Fibroblast of lung (primary cell): Measurements from ENCODE around the gene LRP5. TPM values are rescaled to one million over a fixed set of nuclear protein-coding genes. Genes with fewer than 3 reads are reported as not detected.

Source experiments
- DNase-seq, 2 donors: peaks; one replicate each; pipeline versions ENCODE4 v3.0.0 to v3.0.0-alpha.2; 2010; ENCODE audit warnings: low read depth in 2 of 2
- H2AFZ ChIP-seq: 2 replicates; pipeline ENCODE4 v1.5.1; 2012; ENCODE audit warnings: low read length, control low read depth, inconsistent platforms
- H3K27ac ChIP-seq: 2 replicates; pipeline ENCODE4 v1.5.1; 2011; ENCODE audit warnings: low read length, control low read depth; ENCODE audit not compliant: insufficient read depth
- H3K27me3 ChIP-seq: 2 replicates; pipeline ENCODE4 v1.5.1; 2011; ENCODE audit warnings: mild to moderate bottlenecking, low read length; ENCODE audit not compliant: control insufficient read depth, insufficient read depth
- H3K36me3 ChIP-seq: 2 replicates; pipeline ENCODE4 v1.5.1; 2011; ENCODE audit warnings: low read length; ENCODE audit not compliant: control insufficient read depth, insufficient read depth
- H3K4me1 ChIP-seq: 2 replicates; pipeline ENCODE4 v1.5.1; 2011; ENCODE audit warnings: low read length; ENCODE audit not compliant: control insufficient read depth, insufficient read depth; ENCODE audit errors: extremely low read depth
- H3K4me2 ChIP-seq: 2 replicates; pipeline ENCODE4 v1.5.1; 2011; ENCODE audit warnings: low read length, control low read depth; ENCODE audit not compliant: insufficient read depth; ENCODE audit errors: extremely low read depth
- H3K4me3 ChIP-seq, 4 experiments: fragments of 200-600 bp in 1 of 4; sonication (generic) in 1 of 4; replicated peaks in 1 of 4; 2 replicates each; pipeline ENCODE4 v1.5.1; 2011 to 2016; ENCODE audit warnings: low read length in 4 of 4, low read depth in 3 of 4, mild to moderate bottlenecking in 3 of 4, control low read depth in 2 of 4, inconsistent platforms in 1 of 4, mixed read lengths in 1 of 4; ENCODE audit not compliant: insufficient read depth in 1 of 4; ENCODE audit errors: control extremely low read depth in 1 of 4
- H3K79me2 ChIP-seq: 2 replicates; pipeline ENCODE4 v1.5.1; 2012; ENCODE audit warnings: mild to moderate bottlenecking, low read length, inconsistent platforms; ENCODE audit not compliant: control insufficient read depth, insufficient read depth
- H3K9ac ChIP-seq: 2 replicates; pipeline ENCODE4 v1.5.1; 2011; ENCODE audit warnings: mild to moderate bottlenecking, low read length, control low read depth; ENCODE audit not compliant: insufficient read depth
- H3K9me3 ChIP-seq: 2 replicates; pipeline ENCODE4 v1.5.1; 2012; ENCODE audit warnings: low read depth, low read length; ENCODE audit not compliant: control insufficient read depth, insufficient read depth
- H4K20me1 ChIP-seq: 2 replicates; pipeline ENCODE4 v1.5.1; 2011; ENCODE audit warnings: low read length; ENCODE audit not compliant: control insufficient read depth, insufficient read depth; ENCODE audit errors: extremely low read depth
- EZH2 ChIP-seq: IDR thresholded peaks from 2 replicates; pipeline ENCODE4 v1.5.1; 2012; ENCODE audit warnings: low read length, control low read depth, mild to moderate bottlenecking; ENCODE audit errors: missing control alignments
- polyA plus RNA-seq, 2 donors: library from polyadenylated mRNA; depleted of rRNA in 1 of 2; stranded (reverse) in 1 of 2; unstranded in 1 of 2; fragments of >200 nt; gene quantifications; 2 replicates each; pipeline ENCODE4 v1.2.1, GENCODE V29; 2011 to 2012; ENCODE audit warnings: missing spikeins in 1 of 2
- total RNA-seq: library from RNA; depleted of rRNA; stranded (reverse); fragments of >200 nt; gene quantifications from 2 replicates; pipeline ENCODE4 v1.2.1, GENCODE V29; 2014
- TF ChIP-seq, protein P1 (sequence below), 2 donors: IDR thresholded peaks in 1 of 2; conservative IDR thresholded peaks in 1 of 2; 1 replicate in 1 of 2; 2 replicates in 1 of 2; pipeline ENCODE4 v1.5.1; 2011 to 2012; ENCODE audit warnings: low read length in 2 of 2, control low read depth in 1 of 2, inconsistent platforms in 1 of 2, low read depth in 1 of 2, mild to moderate bottlenecking in 1 of 2

Gene LRP5
- total and polyA plus RNA-seq, 2 donors (not counting 1 experiment from before 2014, with no cell fraction given), result 3.8 to 22.0 TPM

DNA sequence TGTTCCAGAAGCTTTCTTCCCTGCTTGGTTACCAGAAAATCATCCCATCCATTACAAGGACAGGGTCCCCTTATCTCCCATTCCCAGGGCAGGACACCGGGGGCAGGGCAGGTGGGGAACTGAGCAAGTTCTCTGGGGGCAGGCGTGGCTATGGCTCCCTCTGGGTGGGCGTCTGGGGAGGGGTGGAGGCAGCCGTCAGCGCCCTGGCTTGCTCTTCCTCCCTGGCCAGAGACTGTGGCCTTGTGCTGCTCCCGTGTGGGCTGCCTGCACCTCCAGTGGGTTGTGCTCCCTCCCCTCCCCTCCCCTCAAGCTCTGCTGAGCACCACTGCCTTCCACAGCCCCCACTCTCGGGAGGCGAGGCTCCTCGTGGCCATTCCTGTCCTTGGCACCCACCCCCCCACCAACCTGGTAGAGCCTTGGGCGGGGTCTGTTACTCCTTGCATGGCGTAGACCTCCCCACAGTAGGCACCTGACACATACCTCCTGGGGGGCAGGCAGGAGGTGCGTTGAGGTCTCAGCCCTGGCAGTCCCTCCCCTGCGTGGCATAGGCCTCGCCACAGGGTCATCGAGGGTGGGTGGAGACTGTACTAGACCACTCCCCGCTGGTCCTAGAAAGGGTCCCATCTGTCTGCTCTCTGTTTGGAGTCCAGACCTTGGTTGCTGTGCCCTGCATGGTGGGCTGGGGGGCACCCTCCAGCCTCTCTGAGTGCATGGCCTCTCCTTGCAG lies 123.9 kb downstream of the LRP5 start:
- Histone ChIP-seq H3K4me2 (no peak overlapping the region), H4K20me1 (no peaks in the 10 kb centered on the region), H3K79me2 (no peaks in the 10 kb centered on the region), H3K9ac (no peak overlapping the region), H3K9me3 (no peaks in the 10 kb centered on the region), H3K27ac (no peak overlapping the region), H3K4me3 (no peak overlapping the region), H3K36me3 (no peaks in the 10 kb centered on the region), H3K27me3 (no peaks in the 10 kb centered on the region), H2AFZ (no peak overlapping the region), H3K4me1 (peaks cover 7% of the 10 kb centered on the region)
- TF ChIP-seq, protein P1, sequence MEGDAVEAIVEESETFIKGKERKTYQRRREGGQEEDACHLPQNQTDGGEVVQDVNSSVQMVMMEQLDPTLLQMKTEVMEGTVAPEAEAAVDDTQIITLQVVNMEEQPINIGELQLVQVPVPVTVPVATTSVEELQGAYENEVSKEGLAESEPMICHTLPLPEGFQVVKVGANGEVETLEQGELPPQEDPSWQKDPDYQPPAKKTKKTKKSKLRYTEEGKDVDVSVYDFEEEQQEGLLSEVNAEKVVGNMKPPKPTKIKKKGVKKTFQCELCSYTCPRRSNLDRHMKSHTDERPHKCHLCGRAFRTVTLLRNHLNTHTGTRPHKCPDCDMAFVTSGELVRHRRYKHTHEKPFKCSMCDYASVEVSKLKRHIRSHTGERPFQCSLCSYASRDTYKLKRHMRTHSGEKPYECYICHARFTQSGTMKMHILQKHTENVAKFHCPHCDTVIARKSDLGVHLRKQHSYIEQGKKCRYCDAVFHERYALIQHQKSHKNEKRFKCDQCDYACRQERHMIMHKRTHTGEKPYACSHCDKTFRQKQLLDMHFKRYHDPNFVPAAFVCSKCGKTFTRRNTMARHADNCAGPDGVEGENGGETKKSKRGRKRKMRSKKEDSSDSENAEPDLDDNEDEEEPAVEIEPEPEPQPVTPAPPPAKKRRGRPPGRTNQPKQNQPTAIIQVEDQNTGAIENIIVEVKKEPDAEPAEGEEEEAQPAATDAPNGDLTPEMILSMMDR (conservative IDR thresholded peaks at IDR 0.05 in 1 of 2, IDR thresholded peaks at IDR 0.05 in 1 of 2; ENCODE audit: low read depth in 1 of 2, low read length in 2 of 2), result no peak
- TF ChIP-seq EZH2, result no peak
- no peak for DNase-seq

DNA sequence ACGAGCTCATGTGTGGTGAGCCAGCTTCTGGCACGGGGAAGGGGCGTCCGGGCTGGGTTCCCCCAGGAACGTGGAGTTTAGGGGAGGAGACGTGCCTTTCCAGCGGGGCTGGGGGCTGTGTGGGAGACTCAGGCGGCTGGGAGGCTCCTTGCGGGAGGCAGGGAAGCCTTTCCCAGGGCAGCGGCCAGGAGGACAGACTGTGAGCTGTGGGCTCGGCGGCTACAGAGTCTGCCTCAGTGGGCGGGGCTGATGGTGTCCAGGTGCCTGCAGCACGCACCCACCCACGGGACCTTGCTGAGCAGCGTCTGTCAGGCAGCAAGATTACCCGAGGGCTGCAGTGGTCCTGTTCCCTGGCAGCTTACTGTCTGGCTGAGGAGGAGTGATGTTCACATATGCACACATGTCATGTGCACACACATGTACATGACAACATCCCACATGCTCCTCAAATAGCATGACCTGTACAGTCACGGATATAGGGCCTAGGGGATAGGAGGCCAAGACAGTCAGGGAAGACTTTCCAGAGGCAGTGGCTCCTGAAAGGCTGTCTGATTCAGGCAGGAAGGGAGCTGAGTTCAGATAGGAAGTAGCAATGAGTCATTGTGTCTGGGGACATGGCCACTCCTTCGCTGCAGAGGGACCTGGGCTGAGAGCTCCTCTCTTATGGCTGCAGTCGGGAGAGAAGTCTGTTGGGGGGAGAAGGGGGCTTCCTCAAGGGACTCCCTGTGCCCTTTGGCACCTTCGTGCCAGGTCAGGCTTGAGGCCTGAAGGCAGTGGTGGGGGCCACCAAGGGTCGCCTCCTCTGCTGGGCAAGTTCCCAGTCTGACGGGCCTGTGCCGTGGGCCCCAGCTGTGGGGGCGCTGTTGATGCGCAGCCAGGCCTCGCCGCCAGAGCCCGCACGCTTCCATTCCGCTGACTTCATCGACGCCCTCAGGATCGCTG lies 124.9 kb downstream of the LRP5 start:
- Histone ChIP-seq H3K9ac (no peak overlapping the region), H3K9me3 (no peaks in the 10 kb centered on the region), H3K36me3 (no peaks in the 10 kb centered on the region), H3K4me1 (peaks cover 7% of the 10 kb centered on the region), H3K27ac (peak overlapping the region; percentile 1), H3K4me3 (no peak overlapping the region), H2AFZ (no peak overlapping the region), H3K79me2 (no peaks in the 10 kb centered on the region), H3K4me2 (no peak overlapping the region), H3K27me3 (no peaks in the 10 kb centered on the region), H4K20me1 (no peaks in the 10 kb centered on the region)
- DNase-seq, result peak; percentile 44 to 76
- no peak for TF ChIP-seq EZH2
- TF ChIP-seq, protein P1 (conservative IDR thresholded peaks at IDR 0.05 in 1 of 2, IDR thresholded peaks at IDR 0.05 in 1 of 2; ENCODE audit: low read depth in 1 of 2, low read length in 2 of 2), result no peak

DNA sequence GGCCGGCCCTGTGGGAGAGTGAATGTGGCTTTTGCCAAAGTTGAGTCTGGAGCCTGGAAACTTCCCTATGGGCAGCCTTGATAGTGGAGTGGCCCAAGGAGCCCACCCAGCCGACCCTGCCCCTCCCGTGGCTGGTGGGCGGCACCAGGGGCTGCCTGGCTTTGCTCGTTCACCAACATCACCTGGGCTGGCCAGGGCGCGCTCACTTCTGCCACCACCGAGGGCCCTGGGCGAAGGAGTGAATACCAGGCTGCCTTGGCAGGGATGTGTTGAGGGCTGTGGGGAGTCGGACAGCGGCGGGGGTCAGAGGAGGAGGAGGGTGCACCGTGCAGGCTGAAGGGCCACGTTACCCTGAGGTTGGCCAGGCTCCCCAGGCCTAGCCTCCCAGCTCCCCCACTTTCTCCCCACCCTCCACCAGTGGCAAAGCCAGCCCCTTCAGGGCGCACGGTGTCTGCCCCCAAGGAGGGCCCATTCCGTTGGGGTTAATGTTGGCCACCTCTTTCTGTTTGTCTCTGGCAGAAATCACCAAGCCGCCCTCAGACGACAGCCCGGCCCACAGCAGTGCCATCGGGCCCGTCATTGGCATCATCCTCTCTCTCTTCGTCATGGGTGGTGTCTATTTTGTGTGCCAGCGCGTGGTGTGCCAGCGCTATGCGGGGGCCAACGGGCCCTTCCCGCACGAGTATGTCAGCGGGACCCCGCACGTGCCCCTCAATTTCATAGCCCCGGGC lies 125.7 kb downstream of the LRP5 start:
- no peak overlapping the region for H3K27ac ChIP-seq
- H2AFZ ChIP-seq, result no peak overlapping the region
- H3K4me1 ChIP-seq, result peaks cover 7% of the 10 kb centered on the region
- no peak overlapping the region for H3K9ac ChIP-seq
- DNase-seq, result no peak
- no peak for TF ChIP-seq EZH2
- TF ChIP-seq, protein P1 (conservative IDR thresholded peaks at IDR 0.05 in 1 of 2, IDR thresholded peaks at IDR 0.05 in 1 of 2; ENCODE audit: low read depth in 1 of 2, low read length in 2 of 2), result no peak
- no peaks in the 10 kb centered on the region for H3K79me2 ChIP-seq
- no peaks in the 10 kb centered on the region for H3K9me3 ChIP-seq
- no peaks in the 10 kb centered on the region for H3K27me3 ChIP-seq
- no peak overlapping the region for H3K4me2 ChIP-seq
- H4K20me1 ChIP-seq, result no peaks in the 10 kb centered on the region
- no peak overlapping the region for H3K4me3 ChIP-seq
- H3K36me3 ChIP-seq, result no peaks in the 10 kb centered on the region
